ENCODE data around the gene SF1. TPM values are rescaled to one million over a fixed set of nuclear protein-coding genes. Genes with fewer than 3 reads are reported as not detected.

The SF1 gene
- total and polyA plus RNA-seq, 9 of the 15 experiments (the other 6 are each of a cell fraction or from before 2014, with no cell fraction given): 13.1 to 334 (median 111) TPM

- no peak for TF ChIP-seq THRB (CRISPR knock-in tag; conservative IDR thresholded peaks at IDR 0.05)
These were observed 12.1 kb upstream of the SF1 start (continued) for GRCh38 chr11:64790205-64791095.

- no peak for DNase-seq (ENCODE audit: extremely low read depth in 1 of 4, low spot score in 3 of 4)
- 72% methylated on average over 13 of the region's 15 CpGs for WGBS (ENCODE audit: insufficient coverage, low coverage, missing lambda C conversion rate)
- intact Hi-C loops (cut with micrococcal nuclease) (loop anchor here (5.0 kb wide), 1 partner anchor 103 kb away; no protein-coding TSS in a partner anchor), in situ Hi-C loops (cut with MboI) (loop anchor here (5.0 kb wide), 1 partner anchor 103 kb away; no protein-coding TSS in a partner anchor)
- ChIA-PET POLR2A (interaction anchor here (0.5 to 2.5 kb wide), 2 partner anchors 11 to 429 kb away, joined by 3 to 12 read pairs; partner anchors contain the start of gene SF1), CTCF (ENCODE audit: low intra/inter-chr PET ratio) (interaction anchor here (2.4 kb wide), 1 partner anchor 104 kb away, joined by 13 read pairs; no protein-coding TSS in a partner anchor)
- H3K36me3 ChIP-seq (ENCODE audit: control insufficient read depth, insufficient read depth, low read length): no peaks in the 10 kb centered on the region
- no peaks in the 10 kb centered on the region for H3K9me3 ChIP-seq (replicated peaks; ENCODE audit: control insufficient read depth, insufficient read depth, low read depth, low read length)
- H2AFZ ChIP-seq (ENCODE audit: low read depth, low read length): no peak overlapping the region
- no peak for ATAC-seq
- no peaks in the 10 kb centered on the region for H3K79me2 ChIP-seq (ENCODE audit: control insufficient read depth, insufficient read depth, low read length)
- no peak overlapping the region for H3K4me3 ChIP-seq
- H3K4me1 ChIP-seq (replicated peaks in 1 of 2; ENCODE audit: control insufficient read depth in 2 of 2, insufficient read depth in 2 of 2, low read length in 2 of 2): peaks cover 3 to 20% of the 10 kb centered on the region in 2 experiments; a peak in 4 of 5 replicates
- BruUV-seq (replicated peaks): no TSS peak
- H3K27me3 ChIP-seq (ENCODE audit: control insufficient read depth in 2 of 2, insufficient read depth in 2 of 2, low read length in 2 of 2): no peaks in the 10 kb centered on the region
- no peak overlapping the region for H3K27ac ChIP-seq (ENCODE audit: extremely low read depth, low read depth, low read length)
- no peaks in the 10 kb centered on the region for H3K9me1 ChIP-seq (ENCODE audit: control insufficient read depth, insufficient read depth, low read length)
- H4K20me1 ChIP-seq (replicated peaks; ENCODE audit: control insufficient read depth, insufficient read depth, low read length): no peaks in the 10 kb centered on the region
- H3K4me2 ChIP-seq (ENCODE audit: insufficient read depth, low read length): no peak overlapping the region
- FAIRE-seq: no peak
- H3K9ac ChIP-seq (ENCODE audit: insufficient read depth in 1 of 2, low read depth in 2 of 2, low read length in 2 of 2): peak overlapping the region in 1 of 2 experiments; percentile 67; a peak in 2 of 4 replicates
- TF ChIP-seq JUND (IDR thresholded peaks at IDR 0.05; ENCODE audit: borderline replicate concordance, low read depth, low read length) (no peak), JUND (tag; IDR thresholded peaks at IDR 0.05; ENCODE audit: borderline replicate concordance, low read depth, low read length) (no peak), ZNF449 (CRISPR knock-in tag; IDR thresholded peaks at IDR 0.05) (no peak), HLTF (IDR thresholded peaks at IDR 0.05) (no peak)
These were observed 11.2 kb upstream of the SF1 start for GRCh38 chr11:64789331-64790204.

All from K562 (cell line).